ENCODE measurements around the gene ARL15. TPM values are rescaled to one million over a fixed set of nuclear protein-coding genes. Genes with fewer than 3 reads are reported as not detected.

ARL15 gene
- total and polyA plus RNA-seq, 2 donors (not counting 1 experiment from before 2014, with no cell fraction given): 5.8 to 20.5 TPM

GRCh38 chr5:54229041-54229780, 81.2 kb downstream of the ARL15 start:
- POLR2A ChIA-PET: no interaction called here
- H3K4me1 Mint-ChIP-seq: peaks cover 32% of the 10 kb centered on the region

More at GRCh38 chr5:54229041-54229780, 81.2 kb downstream of the ARL15 start:
- Mint-ChIP-seq H3K9me3 (ENCODE audit: insufficient read depth) (no peaks in the 10 kb centered on the region), H3K27me3 (no peaks in the 10 kb centered on the region), H3K27ac (no peak overlapping the region), H3K4me3 (no peak overlapping the region)
- intact Hi-C loops (cut with micrococcal nuclease): loop anchor here (1.0 to 5.0 kb wide), 3 partner anchors 751 to 1057 kb away; no protein-coding TSS in a partner anchor
- H3K4me1 ChIP-seq (ENCODE audit: control insufficient read depth in 2 of 2, insufficient read depth in 2 of 2, low read length in 2 of 2): peaks cover 5 to 8% of the 10 kb centered on the region in 2 donors
- CTCF ChIA-PET: interaction anchor here (0.6 to 1.9 kb wide), 23 partner anchors 9 to 1137 kb away, joined by 3 to 9 read pairs (median 4); partner anchors contain the start of gene MOCS2
- H3K36me3 ChIP-seq (replicated peaks in 1 of 2; ENCODE audit: control extremely low read depth in 1 of 2, control insufficient read depth in 1 of 2, extremely low read depth in 1 of 2, insufficient read depth in 2 of 2, low read length in 1 of 2): no peaks in the 10 kb centered on the region
- ATAC-seq (ENCODE audit: low read depth) (peak; percentile 73), DNase-seq (peak; percentile 66)
- TF ChIP-seq CTCF (IDR thresholded peaks at IDR 0.05): peak; percentile 97
- no peak for TF ChIP-seq EZH2 (IDR thresholded peaks at IDR 0.05; ENCODE audit: borderline replicate concordance, insufficient read depth, low read depth, low read length, poor library complexity, severe bottlenecking)
- peaks cover 47% of the 10 kb centered on the region for H3K79me2 ChIP-seq (ENCODE audit: control insufficient read depth, insufficient read depth, low read length)
- H3K4me3 ChIP-seq (ENCODE audit: control extremely low read depth in 1 of 5, extremely low read depth in 1 of 5, insufficient read depth in 1 of 5, low read depth in 2 of 5, low read length in 4 of 5): no peak overlapping the region
- H3K4me2 ChIP-seq (replicated peaks; ENCODE audit: low read depth, low read length, poor library complexity, severe bottlenecking): no peak overlapping the region
- H2AFZ ChIP-seq (ENCODE audit: insufficient read depth, low read depth, low read length, poor library complexity, severe bottlenecking): no peak overlapping the region
- no peaks in the 10 kb centered on the region for H3K9me3 ChIP-seq (ENCODE audit: control extremely low read depth in 1 of 3, control insufficient read depth in 2 of 3, insufficient read depth in 1 of 3, low read length in 2 of 3)
- H3K27ac ChIP-seq (ENCODE audit: low read length in 2 of 2): no peak overlapping the region
- H4K20me1 ChIP-seq (ENCODE audit: control insufficient read depth, insufficient read depth, low read length, poor library complexity, severe bottlenecking): peaks cover 49% of the 10 kb centered on the region
- H3K27me3 ChIP-seq (replicated peaks in 1 of 4; ENCODE audit: control extremely low read depth in 1 of 4, control insufficient read depth in 3 of 4, insufficient read depth in 4 of 4, low read length in 3 of 4): no peaks in the 10 kb centered on the region
- no peak overlapping the region for H3K9ac ChIP-seq (ENCODE audit: low read length)
- 50% methylated on average over 1 of the region's 6 CpGs for WGBS (ENCODE audit: insufficient coverage)

All from B cell (primary cell).